Liver (tissue), 9 donors: ENCODE measurements around the gene SMOC1. TPM values are rescaled to one million over a fixed set of nuclear protein-coding genes. Genes with fewer than 3 reads are reported as not detected.

Experiments
- DNase-seq: peaks from one replicate; pipeline ENCODE4 v3.0.0-alpha.2; 2017; ENCODE audit warnings: low spot score
- H3K27ac ChIP-seq, 2 donors: one replicate each; pipeline ENCODE4 v1.7.0; 2013; ENCODE audit warnings: inconsistent platforms in 2 of 2, low read length in 2 of 2, control low read depth in 1 of 2, low read depth in 1 of 2, mild to moderate bottlenecking in 1 of 2
- H3K27me3 ChIP-seq, 4 donors: one replicate each; pipeline versions ENCODE4 v1.6.1 to v1.7.0; 2013; ENCODE audit warnings: low read length in 3 of 4, inconsistent platforms in 1 of 4, mild to moderate bottlenecking in 1 of 4, moderate library complexity in 1 of 4; ENCODE audit not compliant: control insufficient read depth in 4 of 4, insufficient read depth in 4 of 4
- H3K36me3 ChIP-seq, 4 donors: one replicate each; pipeline versions ENCODE4 v1.6.1 to v1.7.0; 2013; ENCODE audit warnings: low read length in 3 of 4, mild to moderate bottlenecking in 3 of 4, low read depth in 1 of 4, moderate library complexity in 1 of 4; ENCODE audit not compliant: control insufficient read depth in 4 of 4, insufficient read depth in 3 of 4
- H3K4me1 ChIP-seq, 4 donors: one replicate each; pipeline versions ENCODE4 v1.6.1 to v1.7.0; 2013; ENCODE audit warnings: low read length in 3 of 4, mild to moderate bottlenecking in 3 of 4, moderate library complexity in 1 of 4; ENCODE audit not compliant: control insufficient read depth in 4 of 4, insufficient read depth in 4 of 4
- H3K4me3 ChIP-seq, 3 donors: one replicate each; pipeline versions ENCODE4 v1.6.1 to v1.7.0; 2013; ENCODE audit warnings: low read length in 3 of 3, control low read depth in 1 of 3, low read depth in 1 of 3, mild to moderate bottlenecking in 1 of 3
- H3K9ac ChIP-seq, 2 donors: one replicate each; pipeline ENCODE4 v1.7.0; 2013; ENCODE audit warnings: low read length in 2 of 2, mild to moderate bottlenecking in 2 of 2, moderate library complexity in 2 of 2, control low read depth in 1 of 2, low read depth in 1 of 2
- H3K9me3 ChIP-seq, 4 donors: one replicate each; pipeline versions ENCODE4 v1.6.1 to v1.7.0; 2013; ENCODE audit warnings: low read length in 3 of 4; ENCODE audit not compliant: control insufficient read depth in 4 of 4
- ATF3 ChIP-seq: IDR thresholded peaks from 2 replicates; pipeline ENCODE4 v1.6.1; 2016; ENCODE audit warnings: antibody characterized with exemption
- EGR1 ChIP-seq, 2 donors: IDR thresholded peaks; 2 replicates each; pipeline ENCODE4 v1.6.1; 2016 to 2018; ENCODE audit warnings: antibody characterized with exemption in 2 of 2, low read depth in 2 of 2
- FOXA1 ChIP-seq: IDR thresholded peaks from 2 replicates; pipeline ENCODE4 v1.6.1; 2016; ENCODE audit warnings: antibody characterized with exemption
- FOXA2 ChIP-seq: IDR thresholded peaks from 2 replicates; pipeline ENCODE4 v1.6.1; 2016; ENCODE audit warnings: antibody characterized with exemption
- GABPA ChIP-seq, 2 donors: IDR thresholded peaks in 1 of 2; conservative IDR thresholded peaks in 1 of 2; 2 replicates each; pipeline ENCODE4 v1.6.1; 2016; ENCODE audit warnings: antibody characterized with exemption in 2 of 2, mild to moderate bottlenecking in 1 of 2, moderate library complexity in 1 of 2
- HNF4A ChIP-seq, 2 donors: conservative IDR thresholded peaks; 2 replicates each; pipeline ENCODE4 v1.6.1; 2016; ENCODE audit warnings: antibody characterized with exemption in 2 of 2, mild to moderate bottlenecking in 2 of 2
- HNF4G ChIP-seq: IDR thresholded peaks from 2 replicates; pipeline ENCODE4 v1.6.1; 2016; ENCODE audit warnings: antibody characterized with exemption
- JUND ChIP-seq, 2 donors: IDR thresholded peaks; 2 replicates each; pipeline ENCODE4 v1.6.1; 2016; ENCODE audit warnings: antibody characterized with exemption in 2 of 2
- NR2F2 ChIP-seq: IDR thresholded peaks from 2 replicates; pipeline ENCODE4 v1.6.1; 2016; ENCODE audit warnings: antibody characterized with exemption
- RAD21 ChIP-seq, 2 donors: IDR thresholded peaks; 2 replicates each; pipeline ENCODE4 v1.6.1; 2016; ENCODE audit warnings: antibody characterized with exemption in 2 of 2, mild to moderate bottlenecking in 2 of 2
- REST ChIP-seq: IDR thresholded peaks from 2 replicates; pipeline ENCODE4 v1.6.1; 2016; ENCODE audit warnings: antibody characterized with exemption, mild to moderate bottlenecking
- RXRA ChIP-seq, 2 donors: IDR thresholded peaks; 2 replicates each; pipeline ENCODE4 v1.6.1; 2017 to 2018; ENCODE audit warnings: antibody characterized with exemption in 2 of 2, mild to moderate bottlenecking in 1 of 2
- SP1 ChIP-seq: IDR thresholded peaks from 2 replicates; pipeline ENCODE4 v1.6.1; 2018; ENCODE audit warnings: antibody characterized with exemption, mild to moderate bottlenecking
- TAF1 ChIP-seq: conservative IDR thresholded peaks from 2 replicates; pipeline ENCODE4 v1.6.1; 2016; ENCODE audit warnings: antibody characterized with exemption, mild to moderate bottlenecking
- YY1 ChIP-seq: IDR thresholded peaks from 2 replicates; pipeline ENCODE4 v1.6.1; 2016; ENCODE audit warnings: antibody characterized with exemption, mild to moderate bottlenecking
- whole genome bisulfite sequencing: extraction: QIAGEN DNeasy Blood & Tissue Kit; methylation state at CpG from one replicate; pipeline ENCODE4 v1.1.7; 2013; 5-methylcytosine and 5-hydroxymethylcytosine counted together
- polyA plus RNA-seq, 2 donors: library from polyadenylated mRNA; stranded (reverse) in 1 of 2; unstranded in 1 of 2; fragments of 200-250 nt in 1 of 2; fragments of >200 nt in 1 of 2; fragmentation: Nextera tagmentation in 1 of 2; extraction: Ambion mirVana in 1 of 2; gene quantifications; one replicate each; pipeline versions ENCODE4 v1.2.1 to v1.2.3, GENCODE V29; 2013 to 2015
- total RNA-seq, 2 donors: library from RNA; depleted of rRNA; stranded (reverse); fragments of >200 nt; gene quantifications; one replicate each; pipeline ENCODE4 v1.2.3, GENCODE V29; 2014
- TF ChIP-seq, protein P1 (sequence below): IDR thresholded peaks from 2 replicates; pipeline ENCODE4 v1.6.1; 2016; ENCODE audit warnings: antibody characterized with exemption
- TF ChIP-seq, protein P2 (sequence below): fragments of 150-350 bp; IDR thresholded peaks from 2 replicates; pipeline ENCODE4 v1.5.1; 2017; ENCODE audit warnings: improper control_type of control experiment, low read depth, low read length; ENCODE audit not compliant: missing input control
- TF ChIP-seq, protein P3 (sequence below): IDR thresholded peaks from 2 replicates; pipeline ENCODE4 v1.6.1; 2016; ENCODE audit warnings: antibody characterized with exemption
- donor health status: healthy.
- donor health status: healthy.
- donor health status: healthy.
- donor health status: healthy.
- donor health status: healthy.

The SMOC1 gene
- total and polyA plus RNA-seq, 4 donors, result 11.2 to 43.7 (median 27.4) TPM

GRCh38 chr14:69932391-69932790 is 53.2 kb downstream of the SMOC1 start:
- Histone ChIP-seq H3K36me3 (peaks cover 0 to 3% (median 0%) of the 10 kb centered on the region in 4 donors), H3K9ac (no peak overlapping the region), H3K27ac (no peak overlapping the region), H3K4me1 (peaks cover 11 to 43% (median 28%) of the 10 kb centered on the region in 4 donors), H3K27me3 (no peaks in the 10 kb centered on the region), H3K9me3 (no peaks in the 10 kb centered on the region), H3K4me3 (no peak overlapping the region)
- TF ChIP-seq, protein P1, sequence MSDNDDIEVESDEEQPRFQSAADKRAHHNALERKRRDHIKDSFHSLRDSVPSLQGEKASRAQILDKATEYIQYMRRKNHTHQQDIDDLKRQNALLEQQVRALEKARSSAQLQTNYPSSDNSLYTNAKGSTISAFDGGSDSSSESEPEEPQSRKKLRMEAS, result no peak
- TF ChIP-seq SP1 (no peak), REST (no peak), RXRA (IDR thresholded peaks at IDR 0.05) (no peak), YY1 (no peak), EGR1 (IDR thresholded peaks at IDR 0.05; ENCODE audit: low read depth in 2 of 2) (no peak), JUND (IDR thresholded peaks at IDR 0.05) (no peak), NR2F2 (no peak), HNF4A (conservative IDR thresholded peaks at IDR 0.05) (no peak), ATF3 (no peak), GABPA (IDR thresholded peaks at IDR 0.05 in 1 of 2, conservative IDR thresholded peaks at IDR 0.05 in 1 of 2) (no peak), TAF1 (no peak), FOXA2 (no peak), RAD21 (IDR thresholded peaks at IDR 0.05) (no peak), HNF4G (no peak), FOXA1 (no peak)
- TF ChIP-seq, protein P2, sequence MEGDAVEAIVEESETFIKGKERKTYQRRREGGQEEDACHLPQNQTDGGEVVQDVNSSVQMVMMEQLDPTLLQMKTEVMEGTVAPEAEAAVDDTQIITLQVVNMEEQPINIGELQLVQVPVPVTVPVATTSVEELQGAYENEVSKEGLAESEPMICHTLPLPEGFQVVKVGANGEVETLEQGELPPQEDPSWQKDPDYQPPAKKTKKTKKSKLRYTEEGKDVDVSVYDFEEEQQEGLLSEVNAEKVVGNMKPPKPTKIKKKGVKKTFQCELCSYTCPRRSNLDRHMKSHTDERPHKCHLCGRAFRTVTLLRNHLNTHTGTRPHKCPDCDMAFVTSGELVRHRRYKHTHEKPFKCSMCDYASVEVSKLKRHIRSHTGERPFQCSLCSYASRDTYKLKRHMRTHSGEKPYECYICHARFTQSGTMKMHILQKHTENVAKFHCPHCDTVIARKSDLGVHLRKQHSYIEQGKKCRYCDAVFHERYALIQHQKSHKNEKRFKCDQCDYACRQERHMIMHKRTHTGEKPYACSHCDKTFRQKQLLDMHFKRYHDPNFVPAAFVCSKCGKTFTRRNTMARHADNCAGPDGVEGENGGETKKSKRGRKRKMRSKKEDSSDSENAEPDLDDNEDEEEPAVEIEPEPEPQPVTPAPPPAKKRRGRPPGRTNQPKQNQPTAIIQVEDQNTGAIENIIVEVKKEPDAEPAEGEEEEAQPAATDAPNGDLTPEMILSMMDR, result no peak
- TF ChIP-seq, protein P3, sequence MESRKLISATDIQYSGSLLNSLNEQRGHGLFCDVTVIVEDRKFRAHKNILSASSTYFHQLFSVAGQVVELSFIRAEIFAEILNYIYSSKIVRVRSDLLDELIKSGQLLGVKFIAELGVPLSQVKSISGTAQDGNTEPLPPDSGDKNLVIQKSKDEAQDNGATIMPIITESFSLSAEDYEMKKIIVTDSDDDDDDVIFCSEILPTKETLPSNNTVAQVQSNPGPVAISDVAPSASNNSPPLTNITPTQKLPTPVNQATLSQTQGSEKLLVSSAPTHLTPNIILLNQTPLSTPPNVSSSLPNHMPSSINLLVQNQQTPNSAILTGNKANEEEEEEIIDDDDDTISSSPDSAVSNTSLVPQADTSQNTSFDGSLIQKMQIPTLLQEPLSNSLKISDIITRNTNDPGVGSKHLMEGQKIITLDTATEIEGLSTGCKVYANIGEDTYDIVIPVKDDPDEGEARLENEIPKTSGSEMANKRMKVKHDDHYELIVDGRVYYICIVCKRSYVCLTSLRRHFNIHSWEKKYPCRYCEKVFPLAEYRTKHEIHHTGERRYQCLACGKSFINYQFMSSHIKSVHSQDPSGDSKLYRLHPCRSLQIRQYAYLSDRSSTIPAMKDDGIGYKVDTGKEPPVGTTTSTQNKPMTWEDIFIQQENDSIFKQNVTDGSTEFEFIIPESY, result no peak
- WGBS, result 94% methylated on average over 10 of the region's 10 CpGs
- no peak for DNase-seq
